GM21515 (cell line): ENCODE data around the gene ICOSLG.
"Not testable (repeated sequence)": the region's sequence is repeated elsewhere in the genome, so short reads cannot be mapped to it uniquely, and the experiment has no call there.

ENCODE experiments used
- ATAC-seq: cut with Tn5 transposase; IDR thresholded peaks from one replicate; pipeline ENCODE4 v1.9.1; 2021; ENCODE audit not compliant: unreplicated experiment

ICOSLG gene, protein sequence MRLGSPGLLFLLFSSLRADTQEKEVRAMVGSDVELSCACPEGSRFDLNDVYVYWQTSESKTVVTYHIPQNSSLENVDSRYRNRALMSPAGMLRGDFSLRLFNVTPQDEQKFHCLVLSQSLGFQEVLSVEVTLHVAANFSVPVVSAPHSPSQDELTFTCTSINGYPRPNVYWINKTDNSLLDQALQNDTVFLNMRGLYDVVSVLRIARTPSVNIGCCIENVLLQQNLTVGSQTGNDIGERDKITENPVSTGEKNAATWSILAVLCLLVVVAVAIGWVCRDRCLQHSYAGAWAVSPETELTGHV

DNA sequence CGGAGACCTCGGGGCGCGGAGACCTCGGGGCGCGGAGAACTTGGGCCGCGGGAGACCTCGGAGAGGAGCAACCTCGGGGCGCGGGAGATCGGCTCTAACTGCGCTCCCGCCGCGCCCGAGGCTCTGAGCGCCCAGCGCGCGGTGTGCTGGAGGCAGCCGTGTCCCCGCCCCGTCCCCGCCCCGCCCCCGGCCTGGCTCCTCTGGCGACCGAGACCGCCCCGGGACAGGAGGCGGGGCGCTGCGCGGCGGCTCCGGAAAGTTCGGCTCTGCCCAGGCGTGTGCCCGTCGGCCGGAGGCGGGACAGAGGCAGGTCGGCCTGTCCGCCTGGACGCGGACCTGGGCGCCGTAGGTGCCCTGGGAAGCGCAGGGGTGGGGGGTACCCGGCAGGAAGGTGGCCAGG lies at the start of gene ICOSLG:
TSS of gene ICOSLG (minus strand) at position 102 of the 400 bp plus-strand sequence. CDS start 126 bp downstream, outside the sequence.
- not testable (repeated sequence) for ATAC-seq

DNA sequence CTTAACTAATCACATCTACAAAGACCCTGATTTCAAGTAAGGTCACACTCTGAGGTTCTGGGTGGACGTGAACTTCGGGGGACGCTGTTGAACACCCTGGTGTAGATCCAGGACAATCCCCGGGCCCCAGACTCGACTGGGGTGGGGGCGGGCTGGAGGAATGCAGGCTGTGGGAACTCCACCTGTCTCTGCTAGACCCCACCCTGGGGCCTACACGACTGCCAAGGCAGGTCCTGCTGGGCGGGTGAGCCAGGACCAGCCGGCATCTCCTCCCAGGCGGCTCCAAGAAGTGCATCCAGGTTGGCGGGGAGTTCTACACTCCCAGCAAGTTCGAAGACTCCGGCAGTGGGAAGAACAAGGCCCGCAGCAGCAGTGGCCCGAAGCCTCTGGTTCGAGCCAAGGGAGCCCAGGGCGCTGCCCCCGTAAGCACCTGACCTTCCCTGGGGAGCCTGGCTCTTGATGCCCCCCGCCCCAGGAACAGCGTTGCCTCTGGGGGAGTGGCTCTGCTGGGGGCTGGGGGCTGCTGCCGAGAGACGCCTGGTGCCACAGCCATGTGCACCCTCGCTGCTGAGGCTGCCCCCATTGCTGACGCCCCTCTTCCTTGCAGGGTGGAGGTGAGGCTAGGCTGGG lies 48.8 kb upstream of the ICOSLG start:
- no peak for ATAC-seq

DNA sequence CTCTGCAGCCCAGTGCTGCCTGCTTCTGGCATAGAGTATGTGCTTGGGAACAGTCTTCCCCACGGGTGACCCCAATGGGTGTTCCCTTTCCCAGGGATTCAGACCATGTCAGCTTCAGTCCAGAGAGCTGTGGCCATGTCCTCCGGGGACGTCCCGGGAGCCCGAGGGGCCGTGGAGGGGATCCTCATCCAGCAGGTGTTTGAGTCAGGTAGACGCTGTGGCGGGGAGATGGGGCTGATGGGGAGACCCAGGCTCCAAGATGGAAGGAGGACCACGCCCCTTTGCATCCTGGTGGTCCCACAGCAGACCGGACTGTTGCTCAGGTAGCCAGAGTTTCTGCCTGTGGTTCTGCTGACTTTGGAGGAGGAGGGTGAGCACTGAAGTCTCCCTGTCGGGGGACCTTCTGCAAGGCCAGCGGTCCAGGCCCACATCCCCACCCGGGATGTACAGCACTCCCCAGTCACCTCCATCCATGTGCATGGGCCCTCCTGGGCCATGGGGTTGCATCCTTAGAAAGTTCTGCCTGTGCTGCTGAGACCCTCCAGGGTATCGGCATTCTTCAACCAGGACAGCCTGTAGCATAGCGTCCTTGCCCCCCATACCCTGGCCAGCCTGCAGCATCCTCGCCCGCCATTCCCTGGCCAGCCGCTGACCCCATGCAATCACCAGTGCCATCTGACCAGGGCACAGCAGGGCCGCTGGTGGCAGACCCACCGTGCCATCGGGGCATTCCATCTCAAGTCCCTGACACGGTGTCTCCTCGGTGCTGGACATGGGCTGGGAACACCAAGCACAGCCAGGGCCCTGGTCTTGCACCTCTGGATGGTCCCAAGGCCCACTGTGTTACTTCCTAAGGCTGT lies 47.7 kb upstream of the ICOSLG start:
- no peak for ATAC-seq

DNA sequence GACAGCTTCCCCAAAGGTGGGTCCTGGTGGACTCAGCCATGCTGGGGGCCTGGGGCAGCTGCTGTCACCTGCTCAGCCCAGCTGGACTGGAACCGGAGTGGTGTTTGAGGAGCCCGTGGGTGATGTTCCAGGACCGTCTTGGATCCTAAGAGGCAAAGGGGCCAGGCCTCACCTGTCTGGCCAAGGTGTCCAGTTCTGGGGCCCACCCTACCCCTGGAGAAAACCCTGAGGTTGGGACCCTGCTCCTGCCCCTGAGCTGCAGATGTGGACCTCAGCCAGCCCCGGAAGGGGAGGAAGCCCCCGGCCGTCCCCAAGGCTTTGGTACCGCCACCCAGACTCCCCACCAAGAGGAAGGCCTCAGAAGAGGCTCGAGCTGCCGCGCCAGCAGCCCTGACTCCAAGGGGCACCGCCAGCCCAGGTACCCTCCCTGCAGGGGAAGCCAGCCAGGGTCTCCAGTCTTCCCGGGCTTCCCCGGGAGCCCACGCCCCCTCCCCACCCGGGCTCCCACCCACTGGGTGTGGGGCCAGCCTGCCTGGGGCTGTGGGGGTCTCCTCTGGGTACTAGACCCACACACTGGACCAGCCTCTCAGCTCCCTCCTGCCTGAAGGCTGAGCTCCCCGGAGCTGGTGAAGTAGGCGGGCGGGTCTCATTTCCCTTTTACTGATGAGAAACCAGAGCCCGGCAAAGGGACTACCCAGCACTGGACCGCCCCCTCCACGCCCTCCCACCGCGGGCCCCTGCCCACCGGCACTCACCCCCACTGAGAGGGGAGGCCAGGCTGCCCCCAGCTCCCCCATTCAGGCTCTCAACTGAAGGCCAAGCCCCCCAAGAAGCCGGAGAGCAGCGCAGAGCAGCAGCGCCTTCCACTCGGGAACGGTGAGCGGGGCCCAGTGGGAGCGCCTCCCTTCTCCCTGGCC lies 46.2 kb upstream of the ICOSLG start:
- no peak for ATAC-seq

DNA sequence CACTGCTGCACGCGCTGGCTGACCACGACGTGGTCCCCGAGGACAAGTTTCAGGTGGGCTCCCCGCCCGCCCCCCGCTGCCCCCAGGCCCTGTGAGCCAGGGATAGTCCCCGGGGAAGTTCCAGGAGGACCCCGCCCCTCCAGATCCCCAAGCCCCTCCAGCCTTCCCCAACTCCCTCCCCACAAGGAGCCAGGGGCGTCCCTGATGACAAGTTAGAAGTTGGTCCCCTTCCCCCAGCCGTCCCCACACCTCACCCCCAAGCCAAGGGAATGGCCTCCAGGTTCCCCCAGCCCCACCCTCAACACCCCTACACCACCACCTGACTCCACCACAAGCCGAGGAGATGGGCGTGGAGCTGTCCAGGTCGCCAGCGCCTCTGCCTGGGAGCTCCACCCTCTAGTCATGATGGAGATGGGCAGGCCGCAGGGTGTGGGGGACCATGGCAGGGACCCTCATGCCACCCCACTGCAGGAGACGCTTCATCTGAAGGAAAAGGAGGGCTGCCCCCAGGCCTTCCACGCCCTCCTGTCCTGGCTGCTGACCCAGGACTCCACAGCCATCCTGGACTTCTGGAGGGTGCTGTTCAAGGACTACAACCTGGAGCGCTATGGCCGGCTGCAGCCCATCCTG lies 45.5 kb upstream of the ICOSLG start:
- ATAC-seq = no peak

DNA sequence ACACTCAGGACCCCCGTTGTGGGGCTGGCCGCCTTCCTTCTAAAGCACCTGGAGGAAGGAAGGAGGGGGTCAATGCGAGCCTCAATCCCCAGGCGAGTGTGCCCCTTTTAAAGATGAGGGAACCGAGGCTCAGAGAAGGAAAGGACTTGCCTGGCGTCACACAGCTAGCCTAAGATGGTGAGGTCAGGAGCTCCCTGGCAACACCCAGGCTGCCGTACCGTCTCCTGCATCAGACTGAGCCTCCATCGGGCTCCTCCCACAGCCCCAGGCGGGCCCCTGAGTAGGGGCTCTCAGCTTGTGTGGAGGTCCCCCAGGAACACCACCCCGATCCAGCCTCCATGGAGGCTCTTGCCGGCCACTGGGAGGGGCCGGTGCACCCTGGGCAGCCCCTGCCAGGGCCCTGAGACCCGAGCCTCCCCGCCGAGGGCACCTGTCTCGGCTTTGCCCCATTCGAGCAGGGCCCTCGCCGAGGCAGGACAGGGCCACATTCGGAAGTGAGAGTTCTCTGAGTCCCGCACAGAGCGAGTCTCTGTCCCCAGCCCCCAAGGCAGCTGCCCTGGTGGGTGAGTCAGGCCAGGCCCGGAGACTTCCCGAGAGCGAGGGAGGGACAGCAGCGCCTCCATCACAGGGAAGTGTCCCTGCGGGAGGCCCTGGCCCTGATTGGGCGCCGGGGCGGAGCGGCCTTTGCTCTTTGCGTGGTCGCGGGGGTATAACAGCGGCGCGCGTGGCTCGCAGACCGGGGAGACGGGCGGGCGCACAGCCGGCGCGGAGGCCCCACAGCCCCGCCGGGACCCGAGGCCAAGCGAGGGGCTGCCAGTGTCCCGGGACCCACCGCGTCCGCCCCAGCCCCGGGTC lies 44.6 kb upstream of the ICOSLG start, which contains the start of gene AIRE:
TSS of gene AIRE (plus strand) at position 739 of the 855 bp plus-strand sequence. CDS start 131 bp downstream, outside the sequence.
- no peak for ATAC-seq

DNA sequence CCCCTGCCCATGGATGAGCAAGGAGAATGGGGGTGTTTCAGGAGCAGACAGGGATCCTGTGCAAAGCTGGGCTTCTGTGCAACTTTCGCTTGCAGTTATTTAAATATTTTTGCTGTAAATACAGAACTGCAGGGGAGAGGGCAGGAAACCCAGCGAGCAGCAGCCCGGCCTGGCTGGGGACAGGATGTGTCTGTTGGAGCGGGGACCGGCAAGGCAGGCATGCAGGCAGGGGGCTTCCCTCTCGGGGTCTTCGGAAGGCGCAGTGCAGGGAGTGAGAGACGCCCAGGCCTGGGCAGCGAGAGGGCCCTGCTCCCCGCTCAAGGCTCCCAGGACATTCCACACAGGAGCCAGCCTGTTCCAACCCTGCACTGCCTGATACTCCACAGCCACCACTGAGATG lies 43.2 kb upstream of the ICOSLG start:
- ATAC-seq = no peak

DNA sequence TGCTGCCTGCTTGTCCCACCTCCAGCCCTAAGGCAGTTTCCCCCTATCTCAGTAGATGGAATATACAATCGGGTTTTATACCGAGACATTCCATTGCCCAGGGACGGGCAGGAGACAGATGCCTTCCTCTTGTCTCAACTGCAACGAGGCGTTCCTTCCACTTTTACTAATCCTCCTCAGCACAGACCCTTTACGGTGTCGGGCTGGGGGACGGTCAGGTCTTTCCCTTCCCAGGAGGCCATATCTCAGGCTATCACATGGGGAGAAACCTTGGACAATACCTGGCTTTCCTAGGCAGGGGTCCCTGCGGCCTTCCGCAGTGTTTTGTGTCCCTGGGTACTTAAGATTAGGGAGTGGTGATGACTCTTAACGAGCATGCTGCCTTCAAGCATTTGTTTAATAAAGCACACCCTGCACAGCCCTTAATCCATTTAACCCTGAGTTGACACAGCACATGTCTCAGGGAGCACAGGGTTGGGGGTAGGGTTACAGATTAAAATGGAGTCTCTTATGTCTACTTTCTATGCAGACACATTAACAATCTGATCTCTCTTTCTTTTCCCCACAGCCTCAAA lies 42.6 kb upstream of the ICOSLG start:
- not testable (repeated sequence) for ATAC-seq

DNA sequence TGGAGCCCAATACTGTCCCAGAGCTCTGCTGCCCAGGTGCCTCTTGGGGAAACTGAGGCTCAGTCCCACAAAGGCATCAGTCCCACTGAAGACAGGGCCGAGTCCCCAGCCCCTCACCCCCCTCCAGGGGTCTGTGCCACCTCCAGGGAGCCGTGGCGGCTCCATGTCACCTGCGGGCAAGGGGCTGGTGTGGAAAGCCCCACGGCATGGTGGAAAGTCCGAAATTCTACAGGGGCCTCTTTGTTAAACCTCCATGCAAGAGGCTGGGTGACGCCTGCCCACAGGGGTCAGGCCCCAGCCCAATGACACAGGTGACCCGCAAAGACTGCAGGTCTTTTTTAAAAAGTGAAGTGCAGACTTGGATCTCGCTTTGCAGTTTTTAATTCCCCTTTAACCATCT lies 41.6 kb upstream of the ICOSLG start:
- ATAC-seq = no peak

DNA sequence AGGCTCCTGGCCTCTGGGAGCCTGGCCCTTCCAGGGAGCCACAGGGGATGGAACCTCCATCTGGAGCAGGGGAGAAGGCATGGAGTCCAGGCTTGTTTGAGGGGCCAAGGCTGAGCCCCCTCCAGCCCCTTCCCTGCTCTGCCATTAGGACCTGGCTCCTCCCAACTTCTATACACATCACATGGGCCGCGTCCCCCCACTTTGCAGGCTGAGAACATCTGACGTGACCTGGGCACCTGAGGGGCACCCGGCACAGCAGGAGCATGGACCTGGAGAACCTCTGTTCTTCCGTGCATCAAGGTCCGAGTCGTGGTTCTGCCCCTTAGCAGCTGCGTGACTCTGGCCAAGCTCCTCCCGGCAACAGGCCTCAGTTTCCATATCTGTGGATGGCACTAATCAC lies 41.1 kb upstream of the ICOSLG start:
- no peak for ATAC-seq

DNA sequence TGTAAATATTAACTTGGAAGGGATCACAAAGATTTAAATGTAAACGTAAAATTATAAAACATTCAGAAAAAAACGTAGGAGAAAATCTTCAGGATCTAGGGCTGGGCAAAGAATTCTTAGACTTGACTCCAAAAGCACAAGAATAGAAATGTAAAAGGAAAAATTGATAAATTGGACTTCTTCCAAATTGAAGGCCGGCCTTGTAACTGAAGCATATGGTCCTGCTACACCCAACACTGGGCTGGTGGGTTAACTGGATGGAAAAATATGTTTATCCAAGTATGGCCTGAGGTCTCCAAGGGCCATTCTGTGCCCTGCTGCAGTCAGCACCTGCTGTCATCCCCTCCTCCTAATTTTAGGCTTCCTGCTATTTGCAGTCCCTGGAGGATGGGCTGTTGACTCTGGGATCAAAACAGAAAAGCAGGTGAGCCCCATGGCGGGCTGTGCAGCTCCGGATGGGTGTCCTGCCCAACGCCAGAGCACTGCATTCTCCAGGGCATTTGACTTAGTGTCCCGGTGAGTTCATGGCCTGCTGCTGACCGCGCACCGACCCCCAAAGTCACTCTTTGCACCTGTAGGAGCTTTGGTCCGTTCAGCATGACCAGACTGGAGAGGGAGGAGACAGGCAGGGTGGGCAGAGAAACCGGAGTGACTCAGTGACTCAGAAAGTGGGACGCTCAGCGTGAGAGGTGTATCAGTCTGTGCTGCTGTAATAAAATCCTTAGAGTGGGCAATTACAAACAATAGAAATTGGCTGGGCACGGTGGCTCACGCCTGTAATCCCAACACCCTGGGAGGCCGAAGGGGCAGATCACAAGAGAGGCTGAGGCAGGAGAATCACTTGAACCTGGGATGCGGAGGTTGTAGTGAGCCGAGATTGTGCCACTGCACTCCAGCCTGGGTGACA lies 38.9 kb upstream of the ICOSLG start:
- no peak for ATAC-seq

DNA sequence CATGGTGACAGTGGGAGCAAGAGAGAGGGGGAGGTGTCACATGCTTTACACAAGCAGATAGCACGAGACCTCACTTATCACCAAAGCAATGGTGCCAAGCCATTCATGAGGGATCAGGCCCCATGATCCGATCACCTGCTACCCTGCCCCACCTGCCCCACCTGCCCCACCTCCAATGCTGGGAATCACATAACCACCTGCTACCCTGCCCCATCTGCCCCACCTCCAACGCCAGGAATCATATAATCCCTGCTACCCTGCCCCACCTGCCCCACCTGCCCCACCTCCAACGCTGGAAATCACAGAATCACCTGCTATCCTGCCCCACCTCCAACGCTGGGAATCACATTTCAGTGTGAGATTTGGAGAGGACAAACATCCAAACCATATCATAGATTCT lies 34.3 kb upstream of the ICOSLG start:
- ATAC-seq = no peak

DNA sequence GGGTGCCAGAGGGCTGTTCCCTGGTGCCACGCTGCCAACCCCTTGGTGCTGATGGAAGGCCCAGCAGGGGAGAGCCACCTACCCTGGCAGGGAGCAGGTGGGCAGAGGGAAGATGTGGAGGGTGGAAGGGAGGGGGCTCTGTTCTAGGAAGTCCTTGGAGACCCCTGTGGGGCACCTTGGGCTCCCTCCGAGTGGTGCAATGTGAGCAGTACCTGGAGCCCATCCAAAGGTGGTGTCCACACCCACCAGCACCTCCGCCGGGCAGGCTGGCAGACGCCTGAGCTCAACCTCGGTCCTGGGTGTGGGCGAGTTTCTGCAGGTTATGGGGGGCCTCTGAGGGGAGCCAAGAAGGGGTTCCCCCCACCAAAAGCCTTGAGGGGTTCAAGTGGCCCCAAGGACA lies 32.3 kb upstream of the ICOSLG start:
- no peak for ATAC-seq

DNA sequence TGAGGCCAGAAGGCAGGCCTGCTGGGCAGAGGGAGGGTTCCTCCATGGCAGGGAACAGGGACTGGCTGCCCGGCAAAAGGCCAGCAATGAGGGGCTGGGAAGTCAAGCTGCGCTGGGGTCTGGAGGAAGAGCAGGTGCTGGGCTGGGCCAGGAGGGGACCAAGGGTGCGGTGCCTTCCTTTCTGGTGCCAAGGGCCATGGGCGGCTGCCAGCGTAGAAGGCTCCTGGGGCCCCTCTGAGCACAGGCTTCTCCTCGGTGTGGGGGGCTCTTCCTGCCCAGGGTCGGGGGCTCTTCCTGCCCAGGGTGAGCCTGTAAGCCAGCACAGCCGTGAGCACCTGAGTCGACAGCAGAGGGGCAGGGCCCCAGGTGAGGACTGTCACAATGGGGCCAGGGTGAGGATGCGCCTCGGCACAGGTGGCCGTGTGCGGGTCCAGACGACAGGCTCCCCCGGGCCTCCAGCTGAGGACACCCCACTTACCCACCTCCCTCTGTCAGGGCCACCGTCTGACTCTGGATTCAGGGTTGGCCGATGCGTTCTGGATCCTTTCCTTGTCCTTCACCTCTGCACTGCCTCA lies 31.6 kb upstream of the ICOSLG start:
- ATAC-seq = no peak

DNA sequence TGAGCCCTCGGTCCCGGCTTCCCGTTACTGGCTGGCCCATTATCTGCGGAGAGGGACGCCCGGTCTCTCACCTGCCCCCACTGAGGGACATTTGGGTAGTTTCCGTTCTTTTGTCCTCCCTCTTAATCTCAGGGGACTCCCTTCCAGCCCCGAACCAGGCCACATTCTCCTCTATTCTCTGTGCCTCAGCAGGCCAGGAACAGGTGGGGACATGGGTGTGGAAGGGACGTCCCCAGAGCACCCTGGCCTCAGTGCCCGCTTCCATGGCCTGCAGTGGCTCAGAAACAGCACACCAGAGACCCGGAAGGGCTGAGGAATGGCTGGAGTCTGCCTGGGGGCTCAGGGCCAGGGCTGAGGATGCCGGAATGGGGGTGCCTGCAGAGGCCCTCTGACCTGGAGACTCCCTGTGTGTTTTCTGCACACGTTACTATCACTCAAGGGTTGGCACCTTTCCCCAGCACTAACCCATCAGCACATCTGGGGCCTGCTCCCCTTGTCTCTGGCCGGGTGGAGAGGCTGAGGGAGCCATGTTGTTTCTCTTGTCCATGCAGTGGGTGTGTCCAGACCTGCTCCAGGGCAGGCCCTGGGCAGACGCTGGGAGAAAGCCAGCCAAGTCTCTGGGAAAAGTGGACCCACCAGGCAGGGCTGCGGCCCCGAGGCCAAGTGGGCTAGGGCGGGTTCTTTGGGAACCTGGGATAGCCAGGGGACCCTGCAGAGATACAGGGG lies 31.0 kb upstream of the ICOSLG start:
- ATAC-seq = no peak

DNA sequence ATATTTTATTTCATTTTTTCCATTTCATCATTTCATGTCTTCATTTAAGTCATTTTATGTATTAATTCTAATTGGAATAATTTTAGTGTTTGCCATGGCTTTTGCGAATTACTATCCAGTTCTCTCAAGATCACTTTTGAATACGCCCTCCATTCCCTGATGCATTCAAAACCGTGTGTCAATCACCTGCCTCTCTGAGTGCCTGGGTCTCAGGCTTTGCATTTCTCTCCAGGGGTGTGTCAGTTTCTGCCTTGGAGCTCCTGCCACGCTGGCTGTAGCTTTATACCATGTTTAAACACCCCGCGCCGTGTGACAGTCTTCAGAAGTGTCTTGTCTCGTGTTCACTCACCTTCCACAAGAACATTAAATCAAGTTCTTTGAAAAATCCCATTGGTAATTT lies 28.3 kb upstream of the ICOSLG start:
- ATAC-seq = no peak

DNA sequence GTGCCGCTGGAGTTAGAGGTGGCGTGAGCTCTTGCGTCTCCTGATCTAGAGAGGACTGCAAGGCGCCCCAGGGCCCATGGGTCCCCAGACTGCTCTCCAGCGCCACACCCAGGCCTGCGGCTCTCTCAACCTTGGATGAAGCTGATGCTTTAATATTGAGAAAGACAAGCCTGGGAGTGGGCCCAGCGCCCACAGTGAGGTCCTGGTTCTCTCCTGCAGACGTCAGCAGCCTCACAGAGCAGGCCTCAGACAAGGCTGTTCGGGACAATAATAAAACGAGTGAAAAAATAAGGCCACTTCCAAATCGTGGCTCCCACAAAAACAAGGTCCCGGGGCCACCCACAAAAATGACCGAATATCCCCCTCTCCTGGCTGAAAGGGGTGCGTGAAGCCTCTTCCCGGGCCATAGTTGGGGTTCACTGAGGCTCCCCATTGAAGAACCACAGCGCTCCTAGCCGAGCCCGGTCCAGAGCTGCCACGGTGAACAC lies 27.0 kb upstream of the ICOSLG start:
- no peak for ATAC-seq
